ENCODE results near the gene TSPAN11.

DNA sequence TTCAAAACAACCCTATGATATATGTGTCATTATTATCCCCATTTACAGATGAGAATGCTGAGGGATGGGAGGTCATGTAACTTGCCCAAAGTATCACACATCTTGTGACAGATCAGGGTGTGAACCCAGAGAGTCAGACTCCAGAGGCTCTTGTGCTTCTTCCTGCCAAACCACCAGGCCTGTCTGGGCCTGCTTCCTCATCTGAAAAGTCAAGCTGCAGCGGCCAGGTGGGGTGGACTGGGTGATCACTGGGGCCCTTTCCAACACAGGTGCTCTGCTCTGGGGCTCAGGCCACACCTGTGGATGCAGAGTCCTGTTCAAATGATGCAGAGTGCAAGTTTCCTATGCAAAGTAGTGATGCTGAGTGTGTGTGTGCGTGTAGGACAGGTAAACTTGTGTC, 26.7 kb downstream of the TSPAN11 start:
- TF ChIP-seq, protein P1, sequence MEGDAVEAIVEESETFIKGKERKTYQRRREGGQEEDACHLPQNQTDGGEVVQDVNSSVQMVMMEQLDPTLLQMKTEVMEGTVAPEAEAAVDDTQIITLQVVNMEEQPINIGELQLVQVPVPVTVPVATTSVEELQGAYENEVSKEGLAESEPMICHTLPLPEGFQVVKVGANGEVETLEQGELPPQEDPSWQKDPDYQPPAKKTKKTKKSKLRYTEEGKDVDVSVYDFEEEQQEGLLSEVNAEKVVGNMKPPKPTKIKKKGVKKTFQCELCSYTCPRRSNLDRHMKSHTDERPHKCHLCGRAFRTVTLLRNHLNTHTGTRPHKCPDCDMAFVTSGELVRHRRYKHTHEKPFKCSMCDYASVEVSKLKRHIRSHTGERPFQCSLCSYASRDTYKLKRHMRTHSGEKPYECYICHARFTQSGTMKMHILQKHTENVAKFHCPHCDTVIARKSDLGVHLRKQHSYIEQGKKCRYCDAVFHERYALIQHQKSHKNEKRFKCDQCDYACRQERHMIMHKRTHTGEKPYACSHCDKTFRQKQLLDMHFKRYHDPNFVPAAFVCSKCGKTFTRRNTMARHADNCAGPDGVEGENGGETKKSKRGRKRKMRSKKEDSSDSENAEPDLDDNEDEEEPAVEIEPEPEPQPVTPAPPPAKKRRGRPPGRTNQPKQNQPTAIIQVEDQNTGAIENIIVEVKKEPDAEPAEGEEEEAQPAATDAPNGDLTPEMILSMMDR (IDR thresholded peaks at IDR 0.05; ENCODE audit: low read length): no peak
- TF ChIP-seq EZH2 (IDR thresholded peaks at IDR 0.05; ENCODE audit: borderline replicate concordance, low read length): no peak

Measured in OCI-LY1 (cell line).